Stimulated activated CD4-positive, alpha-beta T cell treated with anti-CD3 and anti-CD28 coated beads, Interleukin-1b, Interleukin-23, amount 100 ng/mL, for 24 hours (primary cell): Measurements from ENCODE around the gene FOXI3.
"Not testable (repeated sequence)": the region's sequence is repeated elsewhere in the genome, so short reads cannot be mapped to it uniquely, and the experiment has no call there.

Source experiments
- DNase-seq, 4 experiments: peaks; one replicate each; pipeline ENCODE4 v3.0.0-alpha.2; 2020; ENCODE audit warnings: low read depth in 4 of 4, low spot score in 1 of 4

The FOXI3 gene

DNA sequence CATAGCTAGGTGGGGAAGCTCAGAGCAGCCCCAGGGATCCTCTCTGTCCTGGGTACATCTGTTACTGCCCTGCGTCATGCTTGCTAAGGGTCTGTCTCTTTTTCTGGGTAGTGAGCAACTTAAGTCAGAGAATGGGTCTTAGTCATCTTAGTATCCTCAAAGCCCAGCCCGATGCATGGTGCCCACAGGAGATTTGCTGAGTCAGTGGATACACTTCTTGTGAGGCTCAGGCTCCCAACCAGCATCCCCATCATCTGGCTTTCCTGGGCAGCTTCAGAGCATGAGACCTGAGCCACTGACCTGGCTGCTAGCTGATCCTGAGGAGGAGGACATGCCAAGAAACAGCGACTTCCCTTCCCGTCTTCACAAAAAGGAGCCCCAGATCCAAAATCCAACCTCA, 10.0 kb downstream of the FOXI3 start:
- no peak for DNase-seq

DNA sequence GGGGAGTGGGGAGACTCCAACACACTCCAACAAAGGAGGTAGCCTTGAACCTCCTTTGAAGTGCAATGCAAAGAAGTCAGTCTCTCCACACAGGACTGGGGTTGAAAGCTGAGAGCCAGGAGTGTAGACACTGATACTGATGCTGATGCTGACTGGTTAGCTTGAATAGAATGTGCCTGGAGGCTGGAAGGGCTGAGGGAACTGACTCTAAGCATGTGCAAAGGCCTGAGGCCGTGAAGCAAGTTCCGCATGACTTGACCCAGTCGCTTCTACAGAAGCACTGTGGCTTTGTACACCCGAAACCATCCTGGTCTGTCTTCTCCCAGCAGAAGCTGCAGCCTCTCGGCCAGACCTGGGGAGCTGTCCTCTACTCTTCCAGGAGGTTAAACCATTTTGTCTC, 10.4 kb downstream of the FOXI3 start:
- DNase-seq = no peak

DNA sequence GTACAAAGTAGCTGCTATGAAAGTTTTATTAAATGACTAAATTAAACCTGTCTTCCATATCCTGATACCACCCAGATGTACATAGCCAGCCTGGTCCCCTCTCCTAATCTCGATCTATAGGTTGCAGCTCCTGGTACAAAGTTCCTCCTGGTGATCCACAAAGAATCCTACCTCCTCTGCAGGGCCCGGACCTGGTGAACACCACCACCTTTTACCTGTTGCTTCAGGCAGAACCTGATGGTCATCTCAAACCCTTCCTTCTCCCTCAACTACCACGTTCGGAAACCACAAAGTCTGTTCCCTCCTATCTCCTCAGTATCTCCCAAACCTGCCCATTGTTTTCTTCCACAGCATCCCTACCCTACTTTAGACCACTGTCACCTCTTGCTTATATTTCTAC, 15.5 kb downstream of the FOXI3 start:
- DNase-seq = no peak

DNA sequence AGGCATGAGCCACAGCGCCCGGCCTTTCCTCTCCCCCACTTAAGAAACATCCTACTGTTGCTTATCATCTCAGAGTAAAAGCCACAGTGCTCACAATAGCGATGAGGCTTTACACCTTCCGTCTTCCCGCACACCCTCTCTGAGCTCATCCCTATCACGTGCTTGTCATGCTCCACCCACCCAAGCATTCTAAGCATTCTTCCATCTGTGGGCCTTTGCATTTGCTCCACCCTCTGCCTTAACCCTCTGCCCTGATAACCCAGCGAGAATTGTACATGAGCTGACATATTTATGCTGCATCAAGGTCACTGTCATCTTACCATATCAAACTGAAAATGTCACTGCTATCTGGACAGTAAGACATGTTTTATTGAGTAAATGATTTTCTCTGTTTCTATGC, 22.6 kb downstream of the FOXI3 start:
- no peak for DNase-seq

DNA sequence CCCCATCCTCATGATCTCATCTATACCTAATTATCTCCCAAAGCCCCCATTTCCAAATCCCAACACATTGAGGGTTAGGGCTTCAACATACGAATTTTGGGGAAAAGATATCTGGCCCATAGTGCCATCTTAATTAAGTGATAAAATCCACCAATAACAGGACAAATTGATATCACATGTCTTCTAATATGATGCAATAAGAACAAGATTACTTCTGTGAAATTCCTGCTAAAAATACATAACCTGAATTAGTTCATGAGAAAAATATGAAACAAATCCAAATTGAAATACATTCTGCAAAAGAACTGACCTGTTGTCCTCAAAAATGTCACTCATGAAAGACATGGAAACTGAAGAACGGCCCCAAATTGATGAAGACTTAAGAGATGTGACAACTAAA, 28.8 kb downstream of the FOXI3 start:
- no peak for DNase-seq

DNA sequence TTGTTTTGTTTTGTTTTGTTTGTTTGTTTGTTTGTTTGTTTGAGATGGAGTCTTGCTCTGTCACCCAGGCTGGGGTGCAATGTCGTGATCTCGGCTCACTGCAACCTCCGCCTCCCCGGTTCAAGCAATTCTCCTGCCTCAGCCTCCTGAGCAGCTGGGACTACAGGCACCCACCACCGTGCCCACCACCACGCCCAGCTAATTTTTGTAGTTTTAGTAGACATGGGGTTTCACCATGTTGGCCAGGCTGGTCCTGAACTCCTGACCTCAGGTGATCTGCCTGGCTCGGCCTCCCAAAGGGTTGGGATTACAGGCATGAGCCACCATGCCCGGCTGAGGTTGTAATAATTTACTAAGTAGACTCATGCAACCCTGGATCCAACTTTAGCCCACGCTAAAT, 33.4 kb downstream of the FOXI3 start:
- DNase-seq = not testable (repeated sequence)

DNA sequence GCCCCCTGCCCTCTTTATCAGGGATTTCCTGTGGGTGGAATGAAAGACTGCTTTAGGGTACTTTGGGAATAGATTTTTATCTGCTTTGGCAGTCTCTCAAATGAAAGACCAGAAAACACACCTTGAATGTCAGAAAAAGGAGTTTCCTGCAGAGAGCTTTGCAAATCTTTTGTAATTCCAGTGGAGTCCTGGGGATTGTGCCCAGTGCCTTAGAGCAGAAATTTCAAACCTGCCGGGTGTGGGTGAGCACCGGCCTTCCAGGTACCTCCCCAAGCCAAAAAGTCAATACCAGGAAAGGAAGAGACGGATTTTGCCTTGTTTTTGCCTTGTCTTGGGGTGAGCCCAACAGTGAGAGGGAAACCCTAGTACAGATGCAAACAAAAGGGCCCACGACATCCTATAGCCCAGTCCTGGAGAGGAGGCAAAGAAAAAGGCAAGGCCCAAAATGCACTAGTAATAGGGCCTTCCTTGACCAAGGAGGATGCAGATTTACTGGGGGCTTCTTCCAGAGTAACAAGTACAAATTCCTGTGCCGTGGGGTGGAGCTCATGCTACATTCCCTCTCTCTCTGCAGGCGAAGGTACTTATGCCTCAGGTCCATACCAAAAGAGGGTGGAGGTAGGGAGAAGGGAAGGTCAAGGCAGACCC, 36.4 kb downstream of the FOXI3 start:
- DNase-seq = no peak

DNA sequence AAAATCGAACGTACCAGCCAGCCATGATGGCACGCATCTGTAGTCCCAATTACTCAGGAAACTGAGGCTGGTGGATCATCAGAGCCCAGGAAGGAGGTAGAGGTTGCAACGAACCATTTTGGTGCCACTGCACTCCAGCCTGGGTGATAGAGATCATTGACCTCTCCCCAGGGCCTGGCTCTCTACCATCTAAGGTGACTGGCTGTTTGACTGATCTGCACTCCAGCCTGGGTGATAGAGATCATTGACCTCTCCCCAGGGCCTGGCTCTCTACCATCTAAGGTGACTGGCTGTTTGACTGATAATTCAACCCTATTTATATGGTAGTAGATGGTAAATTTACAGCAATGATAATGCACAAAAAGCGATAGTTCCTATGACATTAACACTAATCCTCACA, 43.6 kb downstream of the FOXI3 start:
- DNase-seq = not testable (repeated sequence)

DNA sequence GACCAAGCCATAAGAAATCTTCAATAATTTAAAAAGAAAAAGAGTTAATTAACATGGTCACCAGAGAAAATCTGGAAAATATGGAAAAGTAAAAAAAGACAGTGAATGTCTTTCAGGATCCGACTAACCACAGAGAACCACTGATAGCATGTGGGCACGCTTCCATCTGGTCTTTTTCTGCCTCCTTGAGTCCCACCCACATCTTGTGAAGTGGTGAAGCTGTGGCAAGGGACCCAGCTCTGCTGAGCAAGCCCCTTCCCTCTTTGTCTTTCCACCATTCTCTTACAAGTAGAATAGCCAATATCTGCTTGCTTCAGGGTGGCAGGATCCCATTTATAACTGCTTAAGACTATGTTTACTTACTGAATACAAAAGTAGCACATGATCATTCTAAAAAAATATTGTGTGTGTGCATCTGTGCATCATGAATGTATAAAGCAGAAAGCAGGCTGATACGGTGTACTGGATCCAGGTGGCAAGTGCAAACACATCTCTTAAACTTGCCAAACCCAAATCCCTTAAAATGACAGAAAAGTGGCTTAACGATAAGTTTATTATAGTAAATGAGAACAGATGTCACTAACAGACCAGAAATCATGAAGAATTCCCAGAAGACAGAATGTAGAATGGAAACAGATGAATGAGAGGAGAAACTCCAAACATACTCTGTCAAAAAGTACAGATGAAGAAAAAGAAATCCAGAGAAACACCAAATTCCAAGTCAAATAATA, 52.3 kb downstream of the FOXI3 start:
- no peak for DNase-seq

DNA sequence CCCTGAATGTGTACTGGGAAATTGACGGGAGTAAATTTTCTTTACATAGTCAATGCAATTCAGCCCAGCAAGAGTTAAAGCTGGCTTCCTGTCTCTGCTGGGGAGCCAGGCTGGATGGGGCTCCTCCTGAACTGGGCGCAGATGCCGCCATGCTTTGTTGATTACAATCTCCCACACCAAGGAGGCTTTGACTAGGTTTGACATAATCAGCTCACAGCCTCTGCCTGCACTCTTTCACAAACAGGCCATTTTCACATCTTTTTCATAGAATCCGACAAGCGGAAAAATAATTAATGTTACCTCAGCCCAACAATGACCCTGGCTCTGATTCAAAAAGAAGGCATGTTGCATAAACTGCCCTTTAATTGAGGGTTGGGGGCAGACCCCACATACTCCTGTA, 54.3 kb downstream of the FOXI3 start:
- no peak for DNase-seq
